GM19372 (cell line): Measurements from ENCODE around the gene ARL2BP.
"Not testable (repeated sequence)": the region's sequence is repeated elsewhere in the genome, so short reads cannot be mapped to it uniquely, and the experiment has no call there.

Experiments
- ATAC-seq: cut with Tn5 transposase; IDR thresholded peaks from one replicate; pipeline ENCODE4 v1.9.1; 2021; ENCODE audit warnings: mild to moderate bottlenecking, low read depth, moderate library complexity; ENCODE audit not compliant: unreplicated experiment

Gene ARL2BP

GRCh38 chr16:57244767-57245471, at the start of gene ARL2BP:
ARL2BP (plus strand) TSS chr16:57245259; CDS start chr16:57245368, 109 bp downstream.
- ATAC-seq: peak; percentile 95

- ATAC-seq: no peak
Measured at GRCh38 chr16:57196286-57196685, 48.8 kb upstream of the ARL2BP start.

GRCh38 chr16:57196753-57197152, 48.3 kb upstream of the ARL2BP start:
- ATAC-seq: no peak

- ATAC-seq: not testable (repeated sequence)
Measured at GRCh38 chr16:57200321-57200720, 44.7 kb upstream of the ARL2BP start.

GRCh38 chr16:57200926-57201325, 44.1 kb upstream of the ARL2BP start:
- ATAC-seq: not testable (repeated sequence)

- no peak for ATAC-seq
Measured at GRCh38 chr16:57202095-57202886, 42.8 kb upstream of the ARL2BP start.

- ATAC-seq: no peak
Measured at GRCh38 chr16:57203451-57203850, 41.6 kb upstream of the ARL2BP start.

- no peak for ATAC-seq
Measured at GRCh38 chr16:57204675-57205074, 40.4 kb upstream of the ARL2BP start.

- no peak for ATAC-seq
Measured at GRCh38 chr16:57208926-57209325, 36.1 kb upstream of the ARL2BP start.

GRCh38 chr16:57209780-57210179, 35.3 kb upstream of the ARL2BP start:
- no peak for ATAC-seq

GRCh38 chr16:57213462-57213861, 31.6 kb upstream of the ARL2BP start:
- no peak for ATAC-seq

- ATAC-seq: no peak
Measured at GRCh38 chr16:57216968-57217367, 28.1 kb upstream of the ARL2BP start.

- ATAC-seq: no peak
Measured at GRCh38 chr16:57223057-57223456, 22.0 kb upstream of the ARL2BP start.

GRCh38 chr16:57224651-57225335, 20.3 kb upstream of the ARL2BP start:
- no peak for ATAC-seq

- no peak for ATAC-seq
Measured at GRCh38 chr16:57225978-57226377, 19.1 kb upstream of the ARL2BP start.

GRCh38 chr16:57226701-57227621, 18.1 kb upstream of the ARL2BP start:
- ATAC-seq: no peak

GRCh38 chr16:57229079-57229478, 16.0 kb upstream of the ARL2BP start:
- no peak for ATAC-seq

GRCh38 chr16:57231821-57232350, 13.2 kb upstream of the ARL2BP start:
- ATAC-seq: no peak

- ATAC-seq: no peak
Measured at GRCh38 chr16:57233944-57234706, 10.9 kb upstream of the ARL2BP start.
